GM21576 (cell line): ENCODE measurements around the gene RTP3.
"Not testable (repeated sequence)": the region's sequence is repeated elsewhere in the genome, so short reads cannot be mapped to it uniquely, and the experiment has no call there.

Experiments
- ATAC-seq: cut with Tn5 transposase; IDR thresholded peaks from one replicate; pipeline ENCODE4 v1.9.1; 2021; ENCODE audit warnings: mild to moderate bottlenecking, moderate library complexity; ENCODE audit not compliant: unreplicated experiment

Gene RTP3

DNA sequence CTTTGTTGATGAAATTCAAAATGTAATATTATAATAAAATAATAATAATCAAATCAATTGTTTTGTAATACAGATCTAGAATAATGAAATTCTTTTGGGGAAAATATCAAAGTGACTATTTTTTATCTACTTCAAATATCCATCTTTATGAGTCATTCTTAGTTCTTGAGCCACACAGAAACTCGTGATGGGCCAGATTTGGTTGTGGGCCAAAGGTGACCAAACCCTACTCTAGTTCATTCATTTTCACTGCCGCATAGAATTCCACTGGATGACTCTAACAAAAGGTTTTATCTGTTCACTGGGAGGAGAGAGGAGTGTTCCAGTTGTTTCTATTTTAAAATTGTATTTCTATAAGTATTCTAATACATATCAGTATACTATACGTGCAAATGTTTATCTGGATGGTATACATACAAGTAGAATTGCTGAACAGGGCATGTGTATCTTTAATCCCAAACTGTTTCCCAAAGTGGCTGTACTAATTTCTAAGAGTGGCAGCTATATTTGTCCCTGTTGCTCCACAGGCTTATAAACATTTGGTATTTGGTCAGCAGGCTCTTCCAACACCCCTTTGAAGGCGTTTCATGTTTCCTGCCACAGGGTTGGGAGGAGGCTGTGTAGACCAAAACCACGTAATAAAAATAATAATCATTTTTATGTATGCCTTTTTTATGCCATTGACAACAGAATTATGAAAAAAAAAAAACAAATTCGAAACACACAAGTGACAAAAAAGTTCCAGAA is 7.3 kb upstream of the RTP3 start:
- ATAC-seq: no peak

DNA sequence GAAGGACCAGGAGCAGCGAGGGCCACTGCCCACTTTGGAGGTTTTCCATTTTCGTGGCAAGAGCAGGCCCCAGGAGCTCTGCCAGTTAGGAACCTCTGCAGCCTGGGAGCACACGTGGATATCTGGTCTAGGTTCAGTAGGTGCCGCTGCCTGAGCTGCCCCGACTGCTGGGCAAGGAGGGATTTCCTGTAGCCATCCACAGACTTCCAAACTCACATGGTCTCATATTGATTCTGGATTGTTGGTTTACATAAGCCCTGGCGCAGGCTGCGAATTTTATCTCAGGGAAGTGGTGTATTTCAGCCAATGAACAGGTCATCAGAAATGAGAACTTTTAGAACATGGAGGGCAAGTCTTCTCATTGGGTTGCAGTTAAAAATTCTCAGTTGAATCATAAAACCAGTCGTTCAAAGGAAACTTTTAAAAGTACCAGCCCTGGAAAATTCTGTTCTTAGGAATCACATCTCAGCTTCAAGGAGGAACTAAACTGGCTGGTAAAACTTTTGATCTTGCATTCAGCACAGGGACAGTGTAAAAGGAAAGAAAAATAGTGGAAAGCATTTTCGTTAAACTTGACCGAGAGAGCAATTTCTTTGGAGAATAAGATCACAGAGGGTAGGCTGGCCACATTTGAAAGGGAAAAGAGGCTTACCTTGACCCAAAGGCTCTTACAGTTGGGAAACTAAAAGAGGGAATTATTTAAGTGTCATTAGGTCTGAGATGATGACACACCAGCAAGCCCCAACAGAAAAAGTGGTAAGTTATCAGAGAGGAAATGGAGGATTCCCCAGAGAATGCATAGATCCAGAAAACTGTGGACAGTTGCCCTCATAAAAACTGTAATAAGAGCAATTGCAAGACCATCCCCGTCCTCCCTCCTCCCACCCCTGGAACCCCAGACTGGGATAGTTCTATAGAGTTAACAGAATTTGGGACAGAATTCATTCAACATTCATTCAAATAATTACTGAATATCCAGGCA is 6.4 kb upstream of the RTP3 start:
- no peak for ATAC-seq

GRCh38 chr3:46492890-46493547 is 4.8 kb upstream of the RTP3 start:
- no peak for ATAC-seq

GRCh38 chr3:46494491-46494890 is 3.3 kb upstream of the RTP3 start:
- ATAC-seq: not testable (repeated sequence)

GRCh38 chr3:46495901-46496456 is 1.8 kb upstream of the RTP3 start:
- no peak for ATAC-seq

DNA sequence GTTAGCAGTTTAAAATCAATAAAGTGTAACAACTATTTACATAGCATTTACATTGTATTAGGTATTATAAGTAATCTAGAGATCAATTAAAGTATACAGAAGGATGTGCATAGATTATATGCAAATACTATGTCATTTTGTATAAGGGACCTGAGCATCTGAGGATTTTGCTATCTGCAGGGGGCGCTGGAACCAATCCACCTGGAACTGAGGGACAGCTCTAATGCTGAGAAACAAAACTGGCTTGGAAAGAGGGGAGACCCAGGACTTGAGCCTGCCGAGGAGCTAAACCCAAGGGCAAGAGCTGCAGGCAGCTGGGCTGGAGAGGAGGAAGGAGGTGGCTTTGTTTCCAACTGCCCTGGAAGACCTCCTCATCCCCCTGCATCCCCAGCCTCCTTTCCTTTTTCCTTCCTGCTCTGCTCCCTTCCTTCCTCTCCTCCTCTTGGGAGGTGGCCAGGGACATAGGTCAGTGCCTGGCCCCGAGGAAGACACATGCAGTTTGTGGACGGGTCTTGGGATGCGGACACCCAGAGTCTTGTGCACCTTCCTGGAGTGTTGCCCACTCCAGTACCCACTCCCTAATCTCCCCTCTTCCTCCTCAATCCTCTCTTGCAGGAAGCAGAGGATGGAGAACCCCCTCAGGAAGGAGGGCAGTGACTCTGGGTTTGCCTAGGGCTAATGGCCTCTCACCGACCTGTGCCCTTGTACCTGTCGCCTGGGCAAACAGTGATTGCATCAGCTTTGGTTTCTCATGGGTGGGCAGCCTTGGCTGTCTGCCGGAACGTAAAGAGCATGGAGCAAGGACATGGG is 825 bp upstream of the RTP3 start:
- ATAC-seq: no peak

GRCh38 chr3:46498916-46499519 is 1.2 kb downstream of the RTP3 start:
- ATAC-seq: no peak

- ATAC-seq: no peak
Observed at GRCh38 chr3:46500656-46501635, 3.2 kb downstream of the RTP3 start.

GRCh38 chr3:46501702-46502101 is 3.9 kb downstream of the RTP3 start:
- ATAC-seq: no peak

- ATAC-seq: no peak
Observed at GRCh38 chr3:46503200-46503874, 5.6 kb downstream of the RTP3 start.

DNA sequence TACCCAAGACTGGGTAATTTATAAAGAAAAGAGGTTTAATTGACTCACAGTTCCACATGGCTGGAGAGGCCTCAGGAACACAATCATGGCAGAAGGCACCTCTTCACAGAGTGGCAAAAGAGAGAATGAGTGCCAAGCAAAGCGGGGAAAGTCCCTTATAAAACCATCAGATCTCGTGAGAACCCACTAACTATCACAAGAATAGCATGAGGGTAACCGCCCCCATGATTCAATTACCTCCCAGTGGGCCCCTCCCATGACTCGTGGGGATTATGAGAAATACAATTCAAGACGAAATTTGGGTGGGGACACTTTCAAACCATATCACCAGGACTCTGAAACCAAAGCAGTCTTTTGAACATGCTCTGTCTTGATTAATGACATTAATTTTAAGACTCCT is 7.0 kb downstream of the RTP3 start:
- ATAC-seq: no peak

DNA sequence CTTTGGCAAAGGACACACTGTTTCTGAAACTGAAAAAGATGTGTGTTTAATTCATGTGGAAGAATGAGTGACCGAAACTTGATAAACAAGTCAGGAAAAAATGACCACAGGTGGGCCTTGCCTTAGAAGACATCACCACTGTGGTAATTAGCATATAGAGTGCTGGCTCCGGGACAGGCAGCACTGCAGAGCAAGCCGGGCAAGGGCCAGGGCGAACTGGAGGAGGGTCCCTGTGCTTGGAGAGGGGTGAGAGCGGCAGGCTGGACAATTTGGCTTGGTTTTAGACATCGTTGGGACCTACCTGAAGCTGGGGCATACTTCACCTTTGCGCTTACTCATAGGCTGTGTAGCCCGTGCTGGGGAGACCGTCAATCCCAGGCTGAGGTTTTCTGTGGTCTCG is 8.2 kb downstream of the RTP3 start:
- ATAC-seq: no peak

DNA sequence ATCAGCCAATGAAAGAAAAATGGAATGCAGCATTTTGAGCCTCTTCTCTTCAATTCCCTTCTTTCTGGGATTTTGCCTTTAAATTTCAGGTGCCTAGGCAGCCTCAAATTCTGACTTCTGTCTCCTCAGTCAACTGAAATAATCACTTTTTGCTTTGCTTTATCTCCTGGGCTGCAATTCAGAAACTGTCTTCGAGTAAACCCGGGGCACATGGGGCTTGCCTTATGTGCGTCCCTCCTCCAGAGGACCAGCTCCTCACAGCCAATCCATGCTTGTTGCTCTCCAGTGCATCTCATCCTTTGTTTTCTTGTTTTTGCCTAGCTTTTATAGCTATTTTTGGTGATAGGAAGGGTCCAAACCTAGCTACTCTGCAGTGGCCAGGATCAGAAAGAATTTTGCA is 8.8 kb downstream of the RTP3 start:
- ATAC-seq: no peak

GRCh38 chr3:46508850-46509591 is 11.2 kb downstream of the RTP3 start:
- no peak for ATAC-seq

DNA sequence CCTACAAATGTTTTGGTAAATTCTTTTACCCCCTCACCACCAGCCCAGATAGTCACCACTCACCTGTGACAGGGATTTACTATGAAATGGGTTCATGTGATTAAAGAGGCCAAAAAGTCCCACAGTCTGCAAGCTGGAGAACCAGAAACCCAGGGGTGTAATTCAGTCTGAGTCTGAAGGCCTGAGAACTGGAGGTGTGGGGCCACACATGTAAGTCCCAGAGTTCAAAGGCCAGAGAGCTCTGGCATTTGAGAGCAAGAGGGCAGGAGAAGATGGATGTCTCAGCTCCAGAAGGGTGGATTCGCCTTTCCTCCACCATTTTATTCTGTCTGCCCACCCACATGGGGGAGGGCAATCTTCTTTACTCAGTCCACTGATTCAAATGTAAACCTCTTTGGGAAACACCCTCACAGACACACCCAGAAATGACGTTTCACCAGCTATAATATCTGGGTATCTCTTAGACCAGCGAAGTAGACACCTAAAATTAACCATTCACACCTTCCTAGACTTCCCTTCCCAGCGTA is 11.9 kb downstream of the RTP3 start:
- no peak for ATAC-seq

- no peak for ATAC-seq
Observed at GRCh38 chr3:46512191-46512749, 14.5 kb downstream of the RTP3 start.

DNA sequence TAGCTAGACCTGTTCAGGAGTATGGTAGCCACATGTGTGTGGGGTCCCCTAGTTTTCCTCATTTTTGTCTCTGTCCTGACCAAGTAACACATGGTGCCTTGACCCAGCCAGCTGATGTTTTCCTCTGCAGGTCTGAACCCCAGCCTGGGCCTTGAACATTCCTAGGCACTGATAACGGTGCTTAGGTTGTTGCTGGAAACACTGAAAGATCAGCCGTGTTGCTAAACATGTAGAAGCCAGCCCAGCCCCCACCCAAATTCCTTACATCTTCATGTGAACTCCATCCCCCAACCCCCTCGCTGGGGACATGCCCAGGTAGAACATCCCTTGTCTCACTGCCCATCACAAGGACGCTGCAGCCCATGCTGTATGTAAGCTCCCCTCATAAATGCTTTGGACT is 18.7 kb downstream of the RTP3 start:
- no peak for ATAC-seq
